GM12878 (cell line): ENCODE measurements around the gene CDPF1. TPM values are rescaled to one million over a fixed set of nuclear protein-coding genes. Genes with fewer than 3 reads are reported as not detected.

Experiments used
- ATAC-seq: fragments of 200-7000 bp; cut with Tn5 transposase; 3 replicates; pipeline ENCODE4 v1.9.1; 2020; ENCODE audit warnings: mild to moderate bottlenecking, moderate library complexity
- BruUV-seq: library from RNA; stranded (reverse); fragments of 400-500 nt; replicated peaks from 2 replicates; lab custom pipeline; 2021; lab: Mats Ljungman, UMichigan
- CTCF ChIA-PET: fragments of 300-600 bp; sonication (Branson Sonifier 250); formaldehyde crosslinking; extraction: SDS; loops from one replicate; lab custom pipeline; 2021; ENCODE audit warnings: inconsistent platforms; lab: Yijun Ruan, JAX
- POLR2A ChIA-PET: fragments of 350-600 bp; formaldehyde crosslinking; extraction: SDS; loops from one replicate; lab custom pipeline; 2021; ENCODE audit warnings: inconsistent platforms; lab: Charles Lee
- RAD21 ChIA-PET: fragments of 300-600 bp; sonication (Branson Sonifier 250); formaldehyde crosslinking; loops from one replicate; lab custom pipeline; 2023; ENCODE audit warnings: antibody characterized with exemption; ENCODE audit not compliant: unreplicated experiment; lab: Charles Lee
- SMC1A ChIA-PET: fragments of 300-600 bp; sonication (Branson Sonifier 250); formaldehyde crosslinking; loops from one replicate; lab custom pipeline; 2023; ENCODE audit not compliant: unreplicated experiment, uncharacterized antibody; lab: Charles Lee
- DNase-seq: peaks from one replicate; pipeline ENCODE4 v3.0.0-alpha.2; 2011; ENCODE audit warnings: low read depth, low spot score
- FAIRE-seq: peaks from 3 replicates; lab custom pipeline; 2011; peaks lifted over from hg19 to GRCh38; lab: Jason Lieb, UNC
- H2AFZ ChIP-seq: 2 replicates; pipeline ENCODE4 v1.6.0; 2011; ENCODE audit warnings: low read depth, low read length, control low read depth; ENCODE audit not compliant: control insufficient read depth
- H3K27ac ChIP-seq: 2 replicates; pipeline ENCODE4 v1.5.1; 2011; ENCODE audit warnings: control low read depth; ENCODE audit not compliant: control insufficient read depth, insufficient read depth
- H3K27me3 ChIP-seq, 2 experiments: replicated peaks in 1 of 2; 2 replicates each; pipeline versions ENCODE4 v1.6.0 to v1.6.1; 2011; ENCODE audit warnings: low read length in 1 of 2; ENCODE audit not compliant: control insufficient read depth in 2 of 2, insufficient read depth in 2 of 2
- H3K36me3 ChIP-seq, 2 experiments: 2 replicates each; pipeline ENCODE4 v1.5.1; 2011; ENCODE audit warnings: low read length in 1 of 2; ENCODE audit not compliant: control insufficient read depth in 2 of 2, insufficient read depth in 2 of 2
- H3K4me1 ChIP-seq: 2 replicates; pipeline ENCODE4 v1.6.1; 2011; ENCODE audit warnings: mild to moderate bottlenecking, low read length, moderate library complexity, mixed read lengths; ENCODE audit not compliant: control insufficient read depth, insufficient read depth
- H3K4me2 ChIP-seq: 2 replicates; pipeline ENCODE4 v1.6.0; 2011; ENCODE audit warnings: control low read depth; ENCODE audit not compliant: control insufficient read depth, insufficient read depth
- H3K4me3 ChIP-seq: fragments of 200-600 bp; sonication (generic); 2 replicates; pipeline ENCODE4 v1.5.1; 2016
- H3K79me2 ChIP-seq: 2 replicates; pipeline ENCODE4 v1.6.0; 2011; ENCODE audit warnings: low read length; ENCODE audit not compliant: control insufficient read depth, insufficient read depth
- H3K9ac ChIP-seq: 2 replicates; pipeline ENCODE4 v1.8.0; 2011; ENCODE audit warnings: low read length, control low read depth, mixed read lengths; ENCODE audit not compliant: control insufficient read depth, insufficient read depth
- H3K9me3 ChIP-seq: replicated peaks from 3 replicates; pipeline ENCODE4 v1.5.1; 2011; ENCODE audit warnings: mild to moderate bottlenecking, low read length; ENCODE audit not compliant: control insufficient read depth, insufficient read depth
- H4K20me1 ChIP-seq: 2 replicates; pipeline ENCODE4 v1.6.0; 2011; ENCODE audit not compliant: control insufficient read depth, insufficient read depth
- ESRRA ChIP-seq: IDR thresholded peaks from 2 replicates; pipeline ENCODE4 v1.6.1; 2012; ENCODE audit warnings: mild to moderate bottlenecking, low read length, improper control_type of control experiment
- ETV6 ChIP-seq, 2 experiments: fragments of 450-650 bp in 1 of 2; IDR thresholded peaks in 1 of 2; conservative IDR thresholded peaks in 1 of 2; 2 replicates each; pipeline ENCODE4 v1.6.1; 2014; ENCODE audit warnings: antibody characterized with exemption in 1 of 2, borderline replicate concordance in 1 of 2, low read depth in 1 of 2, mild to moderate bottlenecking in 1 of 2, moderate library complexity in 1 of 2
- FOS ChIP-seq: IDR thresholded peaks from 3 replicates; pipeline ENCODE4 v1.6.1; 2011; ENCODE audit warnings: borderline replicate concordance; ENCODE audit not compliant: insufficient read length; ENCODE audit errors: extremely low read depth
- FOXK2 ChIP-seq: fragments of 450-650 bp; IDR thresholded peaks from 2 replicates; pipeline ENCODE4 v1.6.1; 2017; ENCODE audit warnings: mild to moderate bottlenecking, moderate library complexity
- GABPA ChIP-seq: IDR thresholded peaks from 2 replicates; pipeline ENCODE4 v1.6.1; 2014; ENCODE audit warnings: antibody characterized with exemption, low read depth, mild to moderate bottlenecking, inconsistent platforms
- IKZF2 ChIP-seq, 2 experiments: fragments of 450-650 bp; IDR thresholded peaks; 2 replicates each; pipeline ENCODE4 v1.6.1; 2017; ENCODE audit warnings: mild to moderate bottlenecking in 2 of 2, moderate library complexity in 2 of 2
- NFIC ChIP-seq: IDR thresholded peaks from 2 replicates; pipeline ENCODE4 v1.6.1; 2012; ENCODE audit warnings: low read depth, mild to moderate bottlenecking, inconsistent platforms, low read length, moderate library complexity
- POLR2AphosphoS5 ChIP-seq: IDR thresholded peaks from 2 replicates; pipeline ENCODE4 v1.6.1; 2011; ENCODE audit warnings: mild to moderate bottlenecking, low read length, inconsistent platforms
- RAD51 ChIP-seq: fragments of 450-650 bp; IDR thresholded peaks from 2 replicates; pipeline ENCODE4 v1.6.1; 2016; ENCODE audit warnings: moderate library complexity, mild to moderate bottlenecking, inconsistent platforms
- RB1 ChIP-seq: fragments of 450-650 bp; formaldehyde crosslinking; IDR thresholded peaks from 2 replicates; pipeline ENCODE4 v1.6.1; 2017; ENCODE audit warnings: mild to moderate bottlenecking, borderline replicate concordance
- SP1 ChIP-seq: IDR thresholded peaks from one replicate; pipeline ENCODE4 v1.6.1; 2011; ENCODE audit warnings: low read depth, low read length
- SUZ12 ChIP-seq: fragments of 200-600 bp; sonication (generic); IDR thresholded peaks from one replicate; pipeline ENCODE4 v1.6.1; 2018; ENCODE audit warnings: antibody characterized with exemption, mild to moderate bottlenecking; ENCODE audit not compliant: unreplicated experiment
- TBL1XR1 ChIP-seq: IDR thresholded peaks from 2 replicates; pipeline ENCODE4 v1.6.1; 2012; ENCODE audit warnings: low read depth, low read length, improper control_type of control experiment
- ZNF274 ChIP-seq: IDR thresholded peaks from one replicate; pipeline ENCODE4 v1.8.0; 2011; ENCODE audit not compliant: insufficient read length, insufficient read depth
- ZNF384 ChIP-seq: IDR thresholded peaks from 2 replicates; pipeline ENCODE4 v1.6.1; 2012; ENCODE audit warnings: low read depth, mild to moderate bottlenecking, low read length, improper control_type of control experiment, borderline replicate concordance
- WGBS: methylation state at CpG from one replicate; pipeline ENCODE4 v1.1.6; 2016; ENCODE audit warnings: low lambda C conversion rate; ENCODE audit not compliant: insufficient replicate concordance, insufficient coverage; ENCODE audit errors: missing lambda C conversion rate; 5-methylcytosine and 5-hydroxymethylcytosine counted together
- in situ Hi-C: fragments of 300-500 bp; cut with MboI; formaldehyde crosslinking; loops from 9 replicates; pipeline ENCODE4 v1.14.3; 2018; ENCODE audit warnings: mixed read lengths
- intact Hi-C: fragments of 100-400 bp; cut with micrococcal nuclease; formaldehyde crosslinking; loops from one replicate; pipeline ENCODE4 v1.14.2; 2022; ENCODE audit not compliant: unreplicated experiment
- polyA plus RNA-seq, 11 experiments: library from polyadenylated mRNA; depleted of rRNA in 4 of 11; unstranded in 6 of 11; stranded (reverse) in 5 of 11; fragments of >200 nt; fragmentation: Nextera tagmentation in 4 of 11; fragmentation: Illumina TruSeq in 1 of 11; extraction: Ambion mirVana in 4 of 11; extraction: Trizol in 1 of 11; gene quantifications; 1 replicate in 1 of 11; 2 replicates in 10 of 11; pipeline versions ENCODE4 v1.2.1 to v1.2.3, GENCODE V29; 2011 to 2016; ENCODE audit warnings: inconsistent platforms in 2 of 11, missing spikeins in 2 of 11, low read depth in 1 of 11
- total RNA-seq, 4 experiments: library from RNA; depleted of rRNA in 3 of 4; stranded (reverse); fragments of >200 nt in 3 of 4; fragmentation: Illumina TruSeq in 1 of 4; extraction: Trizol in 1 of 4; gene quantifications; 2 replicates each; pipeline versions ENCODE4 v1.2.1 to v1.2.3, GENCODE V29; 2013 to 2021
- TF ChIP-seq, protein P1 (sequence below): IDR thresholded peaks from 2 replicates; pipeline ENCODE4 v1.6.1; 2012; ENCODE audit warnings: improper control_type of control experiment, low read depth, low read length; ENCODE audit not compliant: insufficient replicate concordance

CDPF1 gene
- total and polyA plus RNA-seq, 10 of the 15 experiments (the other 5 are each of a cell fraction or from before 2014, with no cell fraction given) = 1.0 to 22.4 (median 7.9) TPM

DNA sequence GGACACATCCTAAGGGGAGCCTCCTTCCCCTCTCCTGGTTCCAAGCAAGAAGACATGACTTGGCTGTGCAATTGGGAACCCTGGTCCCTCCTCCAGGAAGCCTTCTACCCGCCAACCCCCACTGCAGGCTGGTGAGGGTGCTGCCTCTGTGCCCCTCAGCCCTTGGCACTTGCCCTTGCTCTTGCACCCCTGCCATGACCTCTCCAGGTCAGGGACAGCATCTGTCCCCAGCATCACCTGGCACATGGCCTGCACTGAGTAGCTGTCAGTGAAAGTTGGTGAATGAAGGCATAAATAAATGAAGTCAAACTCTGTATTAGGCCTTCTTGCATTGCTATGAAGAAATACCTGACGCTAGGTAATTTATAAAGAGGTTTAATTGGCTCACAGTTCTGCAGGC lies 44.7 kb upstream of the CDPF1 start:
- no TSS peak for BruUV-seq
- Histone ChIP-seq H3K4me1 (peaks cover 32% of the 10 kb centered on the region), H3K27me3 (no peaks in the 10 kb centered on the region), H4K20me1 (no peaks in the 10 kb centered on the region), H2AFZ (no peak overlapping the region), H3K4me3 (no peak overlapping the region), H3K9me3 (no peaks in the 10 kb centered on the region; the same call in 2 of the 3 replicates), H3K27ac (no peak overlapping the region), H3K9ac (no peak overlapping the region), H3K79me2 (peaks cover 28% of the 10 kb centered on the region), H3K4me2 (no peak overlapping the region), H3K36me3 (peaks cover 5% of the 10 kb centered on the region in 2 experiments; a peak in 3 of 4 replicates)
- TF ChIP-seq FOS (no peak), TBL1XR1 (no peak), NFIC (no peak), IKZF2 (IDR thresholded peaks at IDR 0.05) (no peak), RAD51 (no peak), RB1 (no peak), FOXK2 (no peak), ESRRA (no peak), SUZ12 (no peak), POLR2AphosphoS5 (no peak), ZNF274 (no peak), ZNF384 (no peak), GABPA (no peak), ETV6 (conservative IDR thresholded peaks at IDR 0.05 in 1 of 2, IDR thresholded peaks at IDR 0.05 in 1 of 2; ENCODE audit: borderline replicate concordance in 1 of 2, low read depth in 1 of 2) (no peak), SP1 (no peak)
- TF ChIP-seq, protein P1, sequence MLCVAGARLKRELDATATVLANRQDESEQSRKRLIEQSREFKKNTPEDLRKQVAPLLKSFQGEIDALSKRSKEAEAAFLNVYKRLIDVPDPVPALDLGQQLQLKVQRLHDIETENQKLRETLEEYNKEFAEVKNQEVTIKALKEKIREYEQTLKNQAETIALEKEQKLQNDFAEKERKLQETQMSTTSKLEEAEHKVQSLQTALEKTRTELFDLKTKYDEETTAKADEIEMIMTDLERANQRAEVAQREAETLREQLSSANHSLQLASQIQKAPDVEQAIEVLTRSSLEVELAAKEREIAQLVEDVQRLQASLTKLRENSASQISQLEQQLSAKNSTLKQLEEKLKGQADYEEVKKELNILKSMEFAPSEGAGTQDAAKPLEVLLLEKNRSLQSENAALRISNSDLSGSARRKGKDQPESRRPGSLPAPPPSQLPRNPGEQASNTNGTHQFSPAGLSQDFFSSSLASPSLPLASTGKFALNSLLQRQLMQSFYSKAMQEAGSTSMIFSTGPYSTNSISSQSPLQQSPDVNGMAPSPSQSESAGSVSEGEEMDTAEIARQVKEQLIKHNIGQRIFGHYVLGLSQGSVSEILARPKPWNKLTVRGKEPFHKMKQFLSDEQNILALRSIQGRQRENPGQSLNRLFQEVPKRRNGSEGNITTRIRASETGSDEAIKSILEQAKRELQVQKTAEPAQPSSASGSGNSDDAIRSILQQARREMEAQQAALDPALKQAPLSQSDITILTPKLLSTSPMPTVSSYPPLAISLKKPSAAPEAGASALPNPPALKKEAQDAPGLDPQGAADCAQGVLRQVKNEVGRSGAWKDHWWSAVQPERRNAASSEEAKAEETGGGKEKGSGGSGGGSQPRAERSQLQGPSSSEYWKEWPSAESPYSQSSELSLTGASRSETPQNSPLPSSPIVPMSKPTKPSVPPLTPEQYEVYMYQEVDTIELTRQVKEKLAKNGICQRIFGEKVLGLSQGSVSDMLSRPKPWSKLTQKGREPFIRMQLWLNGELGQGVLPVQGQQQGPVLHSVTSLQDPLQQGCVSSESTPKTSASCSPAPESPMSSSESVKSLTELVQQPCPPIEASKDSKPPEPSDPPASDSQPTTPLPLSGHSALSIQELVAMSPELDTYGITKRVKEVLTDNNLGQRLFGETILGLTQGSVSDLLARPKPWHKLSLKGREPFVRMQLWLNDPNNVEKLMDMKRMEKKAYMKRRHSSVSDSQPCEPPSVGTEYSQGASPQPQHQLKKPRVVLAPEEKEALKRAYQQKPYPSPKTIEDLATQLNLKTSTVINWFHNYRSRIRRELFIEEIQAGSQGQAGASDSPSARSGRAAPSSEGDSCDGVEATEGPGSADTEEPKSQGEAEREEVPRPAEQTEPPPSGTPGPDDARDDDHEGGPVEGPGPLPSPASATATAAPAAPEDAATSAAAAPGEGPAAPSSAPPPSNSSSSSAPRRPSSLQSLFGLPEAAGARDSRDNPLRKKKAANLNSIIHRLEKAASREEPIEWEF = no peak
- intact Hi-C loops = loop anchor here (5.0 kb wide), 2 partner anchors 42 to 172 kb away; partner anchors contain the start of gene CDPF1
- no peak for DNase-seq
- in situ Hi-C loops = no loop called here
- CTCF ChIA-PET = interaction anchor here (1.4 to 2.0 kb wide), 2 partner anchors 24 to 173 kb away, joined by 8 to 9 read pairs; no protein-coding TSS in a partner anchor
- WGBS = 100% methylated on average over 1 of the region's 2 CpGs
- SMC1A ChIA-PET = interaction anchor here (1.4 kb wide), 1 partner anchor 20 kb away, joined by 3 read pairs; no protein-coding TSS in a partner anchor
- POLR2A ChIA-PET = no interaction called here
- RAD21 ChIA-PET = no interaction called here
- no peak for FAIRE-seq
- no peak for ATAC-seq
